ENCODE data around the gene NDRG2. TPM values are rescaled to one million over a fixed set of nuclear protein-coding genes. Genes with fewer than 3 reads are reported as not detected.

NDRG2 gene
- total RNA-seq, 1 experiment from 2014 or later: 18.9 TPM

GRCh38 chr14:20970647-20970982 is 54.2 kb downstream of the NDRG2 start:
- Histone ChIP-seq H3K4me1 (ENCODE audit: control insufficient read depth in 1 of 2, insufficient read depth in 2 of 2, low read length in 2 of 2) (peaks cover 10 to 29% of the 10 kb centered on the region in 2 experiments), H3K9ac (ENCODE audit: low read length) (0 out of 2 replicates have a peak overlapping the region, but pooled peaks have one; percentile 59), H4K20me1 (ENCODE audit: insufficient read depth) (no peaks in the 10 kb centered on the region), H3K27me3 (ENCODE audit: insufficient read depth, low read length) (no peaks in the 10 kb centered on the region), H3K4me3 (replicated peaks in 1 of 2; ENCODE audit: low read depth in 1 of 2, low read length in 2 of 2) (peak overlapping the region; percentile 61 to 63), H3K9me3 (ENCODE audit: control insufficient read depth in 1 of 2, insufficient read depth in 1 of 2, low read depth in 1 of 2, low read length in 2 of 2) (no peaks in the 10 kb centered on the region), H3K4me2 (ENCODE audit: low read length) (peak overlapping the region; percentile 89), H2AFZ (ENCODE audit: low read depth, low read length, poor library complexity, severe bottlenecking) (no peak overlapping the region), H3K9me2 (ENCODE audit: insufficient read depth) (no peaks in the 10 kb centered on the region), H3K79me2 (ENCODE audit: insufficient read depth, low read length) (no peaks in the 10 kb centered on the region), H3K36me3 (ENCODE audit: control insufficient read depth in 1 of 2, insufficient read depth in 2 of 2, low read length in 2 of 2) (no peaks in the 10 kb centered on the region), H3K27ac (ENCODE audit: low read depth, low read length) (no peak overlapping the region)
- DNase-seq (ENCODE audit: low read depth, low spot score) (no peak), ATAC-seq (peak; percentile 15)
- ChIA-PET CTCF (interaction anchor here (0.7 to 3.4 kb wide), 32 partner anchors 9 to 525 kb away, joined by 3 to 53 read pairs (median 4); partner anchors contain the start of genes ARHGEF40 and SLC39A2), POLR2A (interaction anchor here (1.3 to 1.9 kb wide), 3 partner anchors 9 to 313 kb away, joined by 3 to 9 read pairs (median 4); partner anchors contain the start of gene SLC39A2), RAD21 (ENCODE audit: low non-redundant PET in 1 of 2, low total read pairs in 2 of 2, uncharacterized antibody in 2 of 2, unreplicated experiment in 2 of 2) (interaction anchor here (1.2 to 1.7 kb wide), 2 partner anchors 44 to 113 kb away, joined by 3 to 5 read pairs; no protein-coding TSS in a partner anchor)
- intact Hi-C loops (cut with micrococcal nuclease): loop anchor here (2.0 to 10.0 kb wide), 3 partner anchors 114 to 356 kb away; no protein-coding TSS in a partner anchor
- TF ChIP-seq ZFX (IDR thresholded peaks at IDR 0.05) (no peak), EZH2 (IDR thresholded peaks at IDR 0.05) (no peak), SRF (IDR thresholded peaks at IDR 0.05; ENCODE audit: low read depth) (no peak), POLR2A (IDR thresholded peaks at IDR 0.05; ENCODE audit: borderline replicate concordance, extremely low read depth, insufficient read depth, insufficient read length) (no peak), EGR1 (IDR thresholded peaks at IDR 0.05; ENCODE audit: low read depth) (no peak), RAD21 (IDR thresholded peaks at IDR 0.05; ENCODE audit: low read depth) (no peak), ZNF274 (IDR thresholded peaks at IDR 0.05; ENCODE audit: low read depth, low read length) (no peak), ATF3 (IDR thresholded peaks at IDR 0.05) (no peak), POLR2AphosphoS5 (IDR thresholded peaks at IDR 0.05; ENCODE audit: low read depth, low read length) (no peak), CBX3 (IDR thresholded peaks at IDR 0.05; ENCODE audit: low read depth) (no peak), TCF7L2 (IDR thresholded peaks at IDR 0.05; ENCODE audit: borderline replicate concordance, extremely low read depth, insufficient read depth, insufficient read length) (no peak), EZH2phosphoT487 (IDR thresholded peaks at IDR 0.05; ENCODE audit: borderline replicate concordance) (no peak)
- BruUV-seq (replicated peaks): no TSS peak

Data from HCT116 (cell line).